ENCODE results near the gene PYGB.

DNA sequence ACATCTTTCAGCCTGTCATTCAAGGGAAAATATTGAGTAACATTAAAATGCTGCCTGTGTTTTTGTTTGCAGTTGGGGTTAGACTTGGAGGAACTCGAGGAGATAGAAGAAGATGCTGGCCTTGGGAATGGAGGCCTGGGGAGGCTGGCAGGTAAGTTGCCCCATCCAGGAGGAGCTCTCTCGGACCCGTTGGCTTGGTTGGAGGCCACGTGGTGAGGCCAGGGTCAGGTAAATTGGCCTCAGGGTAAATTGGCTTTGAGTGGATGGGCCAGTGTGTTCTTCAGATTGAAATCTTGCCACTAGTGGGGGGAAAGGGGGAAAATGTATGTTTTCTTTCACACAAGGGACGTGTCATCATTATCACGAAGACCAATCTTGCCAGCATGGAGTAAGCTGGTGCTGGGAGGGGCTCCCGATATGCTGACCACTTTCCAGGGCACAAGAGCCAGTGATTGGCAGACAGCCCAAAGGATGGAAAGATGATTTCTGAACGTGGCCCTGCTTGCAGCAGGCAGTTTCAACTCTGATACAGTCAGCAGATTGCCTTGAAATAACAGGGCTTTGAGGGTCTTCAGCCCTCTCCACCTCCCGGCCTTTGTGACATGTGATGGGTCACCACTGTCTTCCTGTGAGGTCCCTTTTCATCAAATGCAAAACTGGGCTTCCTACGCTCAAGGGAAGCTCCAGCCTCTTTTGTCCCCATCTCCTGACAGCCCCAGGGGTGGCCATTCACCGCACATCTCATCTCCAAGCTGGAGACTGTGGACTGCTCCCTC lies 21.4 kb downstream of the PYGB start:
- TF ChIP-seq, protein P1, sequence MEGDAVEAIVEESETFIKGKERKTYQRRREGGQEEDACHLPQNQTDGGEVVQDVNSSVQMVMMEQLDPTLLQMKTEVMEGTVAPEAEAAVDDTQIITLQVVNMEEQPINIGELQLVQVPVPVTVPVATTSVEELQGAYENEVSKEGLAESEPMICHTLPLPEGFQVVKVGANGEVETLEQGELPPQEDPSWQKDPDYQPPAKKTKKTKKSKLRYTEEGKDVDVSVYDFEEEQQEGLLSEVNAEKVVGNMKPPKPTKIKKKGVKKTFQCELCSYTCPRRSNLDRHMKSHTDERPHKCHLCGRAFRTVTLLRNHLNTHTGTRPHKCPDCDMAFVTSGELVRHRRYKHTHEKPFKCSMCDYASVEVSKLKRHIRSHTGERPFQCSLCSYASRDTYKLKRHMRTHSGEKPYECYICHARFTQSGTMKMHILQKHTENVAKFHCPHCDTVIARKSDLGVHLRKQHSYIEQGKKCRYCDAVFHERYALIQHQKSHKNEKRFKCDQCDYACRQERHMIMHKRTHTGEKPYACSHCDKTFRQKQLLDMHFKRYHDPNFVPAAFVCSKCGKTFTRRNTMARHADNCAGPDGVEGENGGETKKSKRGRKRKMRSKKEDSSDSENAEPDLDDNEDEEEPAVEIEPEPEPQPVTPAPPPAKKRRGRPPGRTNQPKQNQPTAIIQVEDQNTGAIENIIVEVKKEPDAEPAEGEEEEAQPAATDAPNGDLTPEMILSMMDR (conservative IDR thresholded peaks at IDR 0.05; ENCODE audit: low read depth, low read length) = no peak
- no peak for TF ChIP-seq EZH2phosphoT487 (IDR thresholded peaks at IDR 0.05; ENCODE audit: borderline replicate concordance, low read length)

All from PC-3 (cell line).